H9 (cell line): ENCODE measurements around the gene AMBRA1. TPM values are rescaled to one million over a fixed set of nuclear protein-coding genes. Genes with fewer than 3 reads are reported as not detected.

ENCODE experiments used
- DNase-seq: peaks from one replicate; pipeline ENCODE4 v3.0.0-alpha.2; 2017
- H2AFZ ChIP-seq: one replicate; pipeline ENCODE4 v1.6.1; 2013; ENCODE audit warnings: mild to moderate bottlenecking, low read length, control low read depth, moderate library complexity
- H2AK5ac ChIP-seq: 2 replicates; pipeline ENCODE4 v1.6.1; 2013; ENCODE audit warnings: low read length, control low read depth, mixed read lengths; ENCODE audit not compliant: insufficient read length
- H2BK120ac ChIP-seq: one replicate; pipeline ENCODE4 v1.6.1; 2013; ENCODE audit warnings: low read depth, mild to moderate bottlenecking, low read length, control low read depth, inconsistent platforms; ENCODE audit not compliant: poor library complexity, severe bottlenecking
- H2BK12ac ChIP-seq: 2 replicates; pipeline ENCODE4 v1.6.1; 2013; ENCODE audit warnings: low read length, control low read depth, mixed read lengths, low read depth; ENCODE audit not compliant: insufficient read length
- H2BK15ac ChIP-seq: 2 replicates; pipeline ENCODE4 v1.6.1; 2013; ENCODE audit warnings: low read depth, low read length, control low read depth
- H2BK20ac ChIP-seq: one replicate; pipeline ENCODE4 v1.6.1; 2013; ENCODE audit warnings: low read depth, mild to moderate bottlenecking, low read length, control low read depth, inconsistent platforms; ENCODE audit not compliant: poor library complexity, severe bottlenecking
- H2BK5ac ChIP-seq: 2 replicates; pipeline ENCODE4 v1.6.1; 2013; ENCODE audit warnings: low read length, control low read depth, mixed read lengths; ENCODE audit not compliant: insufficient read length
- H3K14ac ChIP-seq: 2 replicates; pipeline ENCODE4 v1.6.1; 2013; ENCODE audit warnings: low read length, control low read depth; ENCODE audit not compliant: insufficient read depth
- H3K18ac ChIP-seq: 2 replicates; pipeline ENCODE4 v1.6.1; 2013; ENCODE audit warnings: low read depth, mild to moderate bottlenecking, mixed read lengths, low read length, control low read depth; ENCODE audit not compliant: insufficient read length
- H3K23ac ChIP-seq: 2 replicates; pipeline ENCODE4 v1.6.1; 2013; ENCODE audit warnings: low read length, control low read depth, mixed read lengths, low read depth; ENCODE audit not compliant: insufficient read length
- H3K23me2 ChIP-seq: 2 replicates; pipeline ENCODE4 v1.6.1; 2013; ENCODE audit warnings: low read depth, mild to moderate bottlenecking, mixed read lengths, low read length, control low read depth; ENCODE audit not compliant: insufficient read length, poor library complexity, severe bottlenecking
- H3K27ac ChIP-seq: 2 replicates; pipeline ENCODE4 v1.5.1; 2013; ENCODE audit warnings: low read length, control low read depth, mixed read lengths, low read depth; ENCODE audit not compliant: insufficient read length
- H3K27me3 ChIP-seq: 2 replicates; pipeline ENCODE4 v1.6.1; 2013; ENCODE audit warnings: low read length, control low read depth, inconsistent platforms; ENCODE audit not compliant: insufficient read depth
- H3K4ac ChIP-seq: 2 replicates; pipeline ENCODE4 v1.6.1; 2013; ENCODE audit warnings: low read depth, mild to moderate bottlenecking, control low read depth, inconsistent platforms, low read length, moderate library complexity
- H3K4me1 ChIP-seq: 2 replicates; pipeline ENCODE4 v1.6.1; 2013; ENCODE audit warnings: low read length, control low read depth, inconsistent platforms; ENCODE audit not compliant: insufficient read depth
- H3K4me2 ChIP-seq: 2 replicates; pipeline ENCODE4 v1.6.1; 2013; ENCODE audit warnings: low read length, control low read depth, mixed read lengths; ENCODE audit not compliant: insufficient read length, insufficient read depth
- H3K56ac ChIP-seq: 2 replicates; pipeline ENCODE4 v1.6.1; 2013; ENCODE audit warnings: low read depth, mild to moderate bottlenecking, mixed read lengths, low read length, control low read depth; ENCODE audit not compliant: insufficient read length
- H3K79me1 ChIP-seq: 2 replicates; pipeline ENCODE4 v1.6.1; 2013; ENCODE audit warnings: low read depth, mild to moderate bottlenecking, moderate library complexity, low read length, control low read depth, inconsistent platforms; ENCODE audit not compliant: insufficient read depth, poor library complexity, severe bottlenecking
- H3K79me2 ChIP-seq: 2 replicates; pipeline ENCODE4 v1.6.1; 2013; ENCODE audit warnings: low read length, control low read depth, inconsistent platforms; ENCODE audit not compliant: insufficient read depth
- H3K9ac ChIP-seq: 2 replicates; pipeline ENCODE4 v1.6.1; 2013; ENCODE audit warnings: low read length, control low read depth, mixed read lengths; ENCODE audit not compliant: insufficient read length; ENCODE audit errors: extremely low read depth
- H3K9me3 ChIP-seq: one replicate; pipeline ENCODE4 v1.6.1; 2013; ENCODE audit warnings: low read depth, low read length, inconsistent platforms; ENCODE audit not compliant: control insufficient read depth
- H3T11ph ChIP-seq: one replicate; pipeline ENCODE4 v1.6.1; 2013; ENCODE audit warnings: mild to moderate bottlenecking, low read length, control low read depth, inconsistent platforms
- H4K20me1 ChIP-seq: one replicate; pipeline ENCODE4 v1.6.1; 2013; ENCODE audit not compliant: control insufficient read depth, insufficient read length, insufficient read depth
- H4K5ac ChIP-seq: 2 replicates; pipeline ENCODE4 v1.6.1; 2013; ENCODE audit warnings: low read depth, mild to moderate bottlenecking, mixed read lengths, low read length, control low read depth; ENCODE audit not compliant: insufficient read length
- H4K8ac ChIP-seq: replicated peaks from 2 replicates; pipeline ENCODE4 v1.6.1; 2013; ENCODE audit warnings: low read length, control low read depth, mixed read lengths, low read depth; ENCODE audit not compliant: insufficient read length
- H4K91ac ChIP-seq: 2 replicates; pipeline ENCODE4 v1.6.1; 2013; ENCODE audit warnings: low read depth, mild to moderate bottlenecking, moderate library complexity, mixed read lengths, low read length, control low read depth; ENCODE audit not compliant: insufficient read length
- H3K27ac Mint-ChIP-seq, 3 experiments: 2 replicates in 2 of 3; 3 replicates in 1 of 3; pipeline ENCODE4 v1.8.0; 2020 to 2021; ENCODE audit warnings: mixed read lengths in 3 of 3, mild to moderate bottlenecking in 1 of 3, moderate library complexity in 1 of 3
- H3K27me3 Mint-ChIP-seq: 2 replicates; pipeline ENCODE4 v1.8.0; 2021; ENCODE audit warnings: low read depth, mild to moderate bottlenecking, moderate library complexity, mixed read lengths
- H3K36me3 Mint-ChIP-seq, 3 experiments: 2 replicates in 2 of 3; 3 replicates in 1 of 3; pipeline ENCODE4 v1.8.0; 2020 to 2021; ENCODE audit warnings: low read depth in 3 of 3, mixed read lengths in 3 of 3; ENCODE audit not compliant: insufficient read depth in 1 of 3
- H3K4me1 Mint-ChIP-seq, 2 experiments: 2 replicates each; pipeline ENCODE4 v1.8.0; 2020; ENCODE audit warnings: mixed read lengths in 2 of 2
- H3K4me3 Mint-ChIP-seq, 2 experiments: 2 replicates in 1 of 2; 3 replicates in 1 of 2; pipeline ENCODE4 v1.8.0; 2020 to 2021; ENCODE audit warnings: mild to moderate bottlenecking in 2 of 2, mixed read lengths in 2 of 2, moderate library complexity in 1 of 2
- H3K9me3 Mint-ChIP-seq, 2 experiments: 2 replicates in 1 of 2; 3 replicates in 1 of 2; pipeline ENCODE4 v1.8.0; 2020; ENCODE audit warnings: mild to moderate bottlenecking in 2 of 2, mixed read lengths in 2 of 2, moderate library complexity in 1 of 2
- CTCF ChIP-seq: fragments of 200-600 bp; sonication (generic); conservative IDR thresholded peaks from 3 replicates; pipeline ENCODE4 v1.8.0; 2021; ENCODE audit warnings: antibody characterized with exemption, mild to moderate bottlenecking
- WGBS: extraction: QIAGEN DNeasy Blood & Tissue Kit; methylation state at CpG from one replicate; pipeline ENCODE4 v1.1.7; 2013; ENCODE audit warnings: missing lambda C conversion rate, low lambda C conversion rate, mixed read lengths; ENCODE audit not compliant: insufficient read length; ENCODE audit errors: extremely low coverage; 5-methylcytosine and 5-hydroxymethylcytosine counted together
- total RNA-seq: library from RNA; stranded (reverse); gene quantifications from 2 replicates; pipeline ENCODE4 v1.2.1, GENCODE V29; 2021

AMBRA1 gene
- total RNA-seq, 1 experiment from 2014 or later = 37.5 TPM

DNA sequence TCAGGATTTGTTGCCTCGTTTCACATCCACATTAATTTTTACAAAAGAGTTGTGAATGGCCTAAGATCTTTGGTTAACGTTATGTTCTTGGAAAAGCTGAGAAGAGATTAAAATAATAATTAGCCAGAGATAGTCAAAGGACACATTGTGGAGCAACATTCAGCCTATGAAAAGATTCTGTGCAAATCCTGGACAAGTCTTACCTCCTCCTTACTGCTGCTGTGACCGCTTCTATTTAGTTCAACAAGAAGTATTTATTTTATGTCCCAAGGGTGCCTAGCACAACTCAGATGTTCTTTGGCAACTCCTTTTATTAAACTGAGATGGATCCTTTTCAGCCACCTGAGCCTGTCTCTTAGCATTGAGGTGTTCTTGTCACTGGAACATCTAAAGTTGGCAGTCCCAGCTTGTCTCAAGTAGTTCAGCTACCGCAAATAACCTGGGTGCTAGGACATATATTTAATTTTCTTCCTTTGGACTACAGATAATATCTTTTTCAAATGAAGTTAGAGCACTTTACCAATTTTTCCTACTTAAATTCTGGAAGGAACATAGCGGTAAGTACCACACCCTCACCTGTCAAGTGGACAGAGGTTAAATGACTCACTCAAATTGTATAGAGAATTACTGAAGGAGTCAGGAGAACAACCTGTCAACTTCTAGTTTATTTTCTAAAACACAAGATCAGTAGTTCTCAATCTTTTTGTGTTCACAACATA is 121.7 kb downstream of the AMBRA1 start:
- no peak overlapping the region for H4K8ac ChIP-seq
- H4K5ac ChIP-seq = no peak overlapping the region
- H2BK120ac ChIP-seq = no peak overlapping the region
- no peak overlapping the region for H2BK5ac ChIP-seq
- H3K27me3 ChIP-seq = no peaks in the 10 kb centered on the region
- no peak overlapping the region for H2AFZ ChIP-seq
- H3K4me1 ChIP-seq = no peaks in the 10 kb centered on the region
- H3K14ac ChIP-seq = no peak overlapping the region
- H3K79me1 ChIP-seq = no peaks in the 10 kb centered on the region
- no peaks in the 10 kb centered on the region for H3K9me3 ChIP-seq
- no peaks in the 10 kb centered on the region for H3K23me2 ChIP-seq
- H4K91ac ChIP-seq = no peak overlapping the region
- no peak for TF ChIP-seq CTCF
- no peak overlapping the region for H3K4ac ChIP-seq
- H4K20me1 ChIP-seq = no peaks in the 10 kb centered on the region
- no peak overlapping the region for H3K27ac Mint-ChIP-seq
- H3K56ac ChIP-seq = no peak overlapping the region
- no peak overlapping the region for H3K4me2 ChIP-seq
- no peak overlapping the region for H2BK20ac ChIP-seq
- H3T11ph ChIP-seq = no peak overlapping the region
- H3K36me3 Mint-ChIP-seq = peaks cover 4 to 8% (median 8%) of the 10 kb centered on the region in 3 experiments
- no peaks in the 10 kb centered on the region for H3K9me3 Mint-ChIP-seq
- no peaks in the 10 kb centered on the region for H3K4me1 Mint-ChIP-seq
- H2AK5ac ChIP-seq = no peak overlapping the region
- no peaks in the 10 kb centered on the region for H3K27me3 Mint-ChIP-seq
- no CpG with 5 or more reads among the region's 5 CpGs for WGBS
- no peaks in the 10 kb centered on the region for H3K79me2 ChIP-seq
- no peak overlapping the region for H3K27ac ChIP-seq
- H2BK12ac ChIP-seq = no peak overlapping the region
- DNase-seq = no peak
- H3K23ac ChIP-seq = no peak overlapping the region
- no peak overlapping the region for H2BK15ac ChIP-seq
- H3K9ac ChIP-seq = no peak overlapping the region
- no peak overlapping the region for H3K18ac ChIP-seq
- H3K4me3 Mint-ChIP-seq = no peak overlapping the region
